PC-3 (cell line): ENCODE data around the gene MORC3. TPM values are rescaled to one million over a fixed set of nuclear protein-coding genes. Genes with fewer than 3 reads are reported as not detected.

ENCODE experiments used
- ATAC-seq: fragments of 200-7000 bp; cut with Tn5 transposase; 2 replicates; pipeline ENCODE4 v1.9.1; 2020; ENCODE audit warnings: mild to moderate bottlenecking, moderate library complexity
- BruUV-seq: library from RNA; stranded (reverse); fragments of 400-500 nt; replicated peaks from 2 replicates; lab custom pipeline; 2021; lab: Mats Ljungman, UMichigan
- CTCF ChIA-PET: fragments of 300-600 bp; sonication (Branson Sonifier 250); formaldehyde crosslinking; loops from one replicate; lab custom pipeline; 2022; ENCODE audit warnings: antibody characterized with exemption; lab: Charles Lee
- POLR2A ChIA-PET: fragments of 300-600 bp; sonication (Branson Sonifier 250); formaldehyde crosslinking; loops from one replicate; lab custom pipeline; 2022; ENCODE audit warnings: antibody characterized with exemption; ENCODE audit not compliant: unreplicated experiment; lab: Charles Lee
- DNase-seq: peaks from one replicate; pipeline ENCODE4 v3.0.0-alpha.2; 2015
- H2AFZ ChIP-seq: fragments of 300-600 bp; sonication (generic); 2 replicates; pipeline ENCODE4 v1.6.0; 2016; ENCODE audit warnings: antibody characterized with exemption, low read length
- H3F3A ChIP-seq: fragments of 300-600 bp; sonication (generic); one replicate; pipeline ENCODE4 v1.6.0; 2017; ENCODE audit warnings: antibody characterized with exemption, low read length, control low read depth, mild to moderate bottlenecking; ENCODE audit not compliant: unreplicated experiment
- H3K27ac ChIP-seq: fragments of 300-600 bp; sonication (generic); 2 replicates; pipeline ENCODE4 v1.5.1; 2016; ENCODE audit warnings: mild to moderate bottlenecking, low read length
- H3K27me3 ChIP-seq: fragments of 300-600 bp; sonication (generic); 2 replicates; pipeline ENCODE4 v1.6.1; 2016; ENCODE audit warnings: low read length, mixed read lengths
- H3K36me3 ChIP-seq: fragments of 300-600 bp; sonication (generic); 2 replicates; pipeline ENCODE4 v1.6.1; 2016; ENCODE audit warnings: low read depth, mixed run types, low read length, mixed read lengths
- H3K4me1 ChIP-seq: fragments of 300-600 bp; sonication (generic); 2 replicates; pipeline ENCODE4 v1.5.1; 2016; ENCODE audit warnings: low read length; ENCODE audit not compliant: insufficient read depth
- H3K4me2 ChIP-seq: fragments of 300-600 bp; sonication (generic); 2 replicates; pipeline ENCODE4 v1.6.0; 2016; ENCODE audit warnings: low read length
- H3K4me3 ChIP-seq: fragments of 300-600 bp; sonication (generic); 2 replicates; pipeline ENCODE4 v1.5.1; 2016; ENCODE audit warnings: mild to moderate bottlenecking, low read length, mixed read lengths
- H3K79me2 ChIP-seq: fragments of 300-600 bp; sonication (generic); 2 replicates; pipeline ENCODE4 v1.6.1; 2017; ENCODE audit warnings: low read length, mixed read lengths
- H3K9ac ChIP-seq: fragments of 300-600 bp; sonication (generic); 2 replicates; pipeline ENCODE4 v1.6.0; 2016; ENCODE audit warnings: mild to moderate bottlenecking, low read length
- H3K9me2 ChIP-seq: fragments of 300-600 bp; sonication (generic); replicated peaks from 2 replicates; pipeline ENCODE4 v1.6.1; 2016; ENCODE audit warnings: mixed run types, low read length, mixed read lengths
- H3K9me3 ChIP-seq: fragments of 300-600 bp; sonication (generic); 2 replicates; pipeline ENCODE4 v1.6.1; 2016; ENCODE audit warnings: low read length, mixed read lengths
- H4K20me1 ChIP-seq: fragments of 300-600 bp; sonication (generic); 2 replicates; pipeline ENCODE4 v1.6.1; 2016; ENCODE audit warnings: low read length, mixed read lengths
- EZH2 ChIP-seq: fragments of 300-600 bp; sonication (generic); IDR thresholded peaks from one replicate; pipeline ENCODE4 v1.6.1; 2017; ENCODE audit warnings: antibody characterized with exemption, mild to moderate bottlenecking, low read length; ENCODE audit not compliant: unreplicated experiment
- EZH2phosphoT487 ChIP-seq: fragments of 300-600 bp; sonication (generic); IDR thresholded peaks from 2 replicates; pipeline ENCODE4 v1.6.1; 2018; ENCODE audit warnings: mild to moderate bottlenecking, antibody characterized with exemption, low read length, borderline replicate concordance
- intact Hi-C: fragments of 100-400 bp; cut with micrococcal nuclease; formaldehyde crosslinking; loops from 2 replicates; pipeline ENCODE4 v1.9.0; 2023
- total RNA-seq: library from RNA; depleted of rRNA; stranded (reverse); fragments of >200 nt; gene quantifications from 2 replicates; pipeline ENCODE4 v1.2.3, GENCODE V29; 2014
- TF ChIP-seq, protein P1 (sequence below): fragments of 300-600 bp; sonication (generic); conservative IDR thresholded peaks from 2 replicates; pipeline ENCODE4 v1.5.1; 2017; ENCODE audit warnings: antibody characterized with exemption, low read depth, mild to moderate bottlenecking, low read length

MORC3 gene
- total RNA-seq, 1 experiment from 2014 or later = 23.0 TPM

DNA sequence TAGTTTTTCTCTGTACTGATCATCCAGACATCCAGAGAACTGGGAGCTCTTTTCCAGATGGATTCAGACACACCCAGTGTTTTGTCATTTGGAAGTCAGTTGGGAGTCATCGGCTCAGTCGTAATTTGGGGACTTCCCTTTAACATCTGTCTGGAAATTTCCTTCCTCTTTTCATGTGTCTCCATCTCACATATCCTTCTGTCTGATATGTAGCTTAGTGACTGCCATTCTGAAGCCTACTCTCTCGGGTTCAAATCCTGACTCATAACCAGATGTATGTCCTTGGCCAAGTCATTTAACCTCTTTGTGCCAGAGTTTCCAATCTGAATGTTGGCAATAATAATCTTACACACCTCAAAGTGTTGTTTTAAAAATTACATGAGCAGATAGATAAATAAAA lies 3.0 kb downstream of the MORC3 start:
- ChIA-PET POLR2A (interaction anchor here (0.6 kb wide), 1 partner anchor 24 kb away, joined by 5 read pairs; no protein-coding TSS in a partner anchor), CTCF (no interaction called here)
- peaks cover 32% of the 10 kb centered on the region for H3K4me1 ChIP-seq
- H3K36me3 ChIP-seq = no peaks in the 10 kb centered on the region
- peaks cover 31% of the 10 kb centered on the region for H4K20me1 ChIP-seq
- peak; percentile 36 for DNase-seq
- ATAC-seq = no peak
- no peaks in the 10 kb centered on the region for H3K9me3 ChIP-seq
- 0 out of 2 replicates have a peak overlapping the region, but pooled peaks have one; percentile 1 for H3K27ac ChIP-seq
- H3F3A ChIP-seq = peaks cover 6% of the 10 kb centered on the region
- no peak overlapping the region for H2AFZ ChIP-seq
- TF ChIP-seq EZH2phosphoT487 = no peak
- TF ChIP-seq, protein P1, sequence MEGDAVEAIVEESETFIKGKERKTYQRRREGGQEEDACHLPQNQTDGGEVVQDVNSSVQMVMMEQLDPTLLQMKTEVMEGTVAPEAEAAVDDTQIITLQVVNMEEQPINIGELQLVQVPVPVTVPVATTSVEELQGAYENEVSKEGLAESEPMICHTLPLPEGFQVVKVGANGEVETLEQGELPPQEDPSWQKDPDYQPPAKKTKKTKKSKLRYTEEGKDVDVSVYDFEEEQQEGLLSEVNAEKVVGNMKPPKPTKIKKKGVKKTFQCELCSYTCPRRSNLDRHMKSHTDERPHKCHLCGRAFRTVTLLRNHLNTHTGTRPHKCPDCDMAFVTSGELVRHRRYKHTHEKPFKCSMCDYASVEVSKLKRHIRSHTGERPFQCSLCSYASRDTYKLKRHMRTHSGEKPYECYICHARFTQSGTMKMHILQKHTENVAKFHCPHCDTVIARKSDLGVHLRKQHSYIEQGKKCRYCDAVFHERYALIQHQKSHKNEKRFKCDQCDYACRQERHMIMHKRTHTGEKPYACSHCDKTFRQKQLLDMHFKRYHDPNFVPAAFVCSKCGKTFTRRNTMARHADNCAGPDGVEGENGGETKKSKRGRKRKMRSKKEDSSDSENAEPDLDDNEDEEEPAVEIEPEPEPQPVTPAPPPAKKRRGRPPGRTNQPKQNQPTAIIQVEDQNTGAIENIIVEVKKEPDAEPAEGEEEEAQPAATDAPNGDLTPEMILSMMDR = no peak
- TF ChIP-seq EZH2 = no peak
- BruUV-seq = no TSS peak
- intact Hi-C loops = loop anchor here (5.0 kb wide), 1 partner anchor 166 kb away; the partner anchor contains the start of gene DOP1B
- no peak overlapping the region for H3K9ac ChIP-seq
- H3K4me3 ChIP-seq = peak overlapping the region; percentile 90; the same call in 1 of the 2 replicates
- H3K79me2 ChIP-seq = peaks cover 78% of the 10 kb centered on the region
- peak overlapping the region; percentile 96 for H3K4me2 ChIP-seq
- no peaks in the 10 kb centered on the region for H3K27me3 ChIP-seq
- no peaks in the 10 kb centered on the region for H3K9me2 ChIP-seq

DNA sequence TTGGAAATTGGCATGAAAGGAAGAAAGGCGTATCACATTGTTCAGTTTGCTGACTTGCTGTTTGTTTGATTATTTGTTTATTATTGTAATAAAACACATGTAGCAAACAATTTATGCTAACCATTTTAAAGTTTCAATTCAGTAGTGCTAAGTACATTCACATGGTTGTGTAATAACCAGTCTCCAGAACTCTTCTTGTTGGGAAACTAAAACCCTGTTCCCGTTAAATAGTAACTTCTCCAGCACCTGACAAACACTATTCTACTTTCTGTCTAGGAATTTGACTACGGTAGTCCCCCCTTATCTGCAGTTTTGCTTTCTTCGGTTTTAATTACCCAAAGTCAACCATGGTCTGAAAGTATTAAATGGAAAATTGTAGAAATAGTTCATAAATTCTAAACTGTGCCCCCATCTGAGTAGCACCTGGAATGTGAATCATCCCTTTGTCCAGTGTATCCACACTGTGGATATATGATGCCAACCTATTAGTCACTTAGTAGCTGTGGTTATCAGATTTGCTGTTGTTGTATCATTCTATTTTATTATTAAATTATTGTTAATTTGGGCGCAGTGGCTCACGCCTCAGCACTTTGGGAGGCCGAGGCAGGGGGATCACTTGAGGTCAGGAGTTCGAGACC lies 5.5 kb downstream of the MORC3 start:
- no peak for TF ChIP-seq EZH2phosphoT487
- TF ChIP-seq, protein P1 = no peak
- no peak for TF ChIP-seq EZH2
- peaks cover 31% of the 10 kb centered on the region for H4K20me1 ChIP-seq
- no peaks in the 10 kb centered on the region for H3K9me2 ChIP-seq
- intact Hi-C loops = no loop called here
- H3K27ac ChIP-seq = peak overlapping the region; percentile 47
- ATAC-seq (peak; percentile 89), DNase-seq (peak; percentile 79)
- no peak overlapping the region for H3K9ac ChIP-seq
- H2AFZ ChIP-seq = no peak overlapping the region
- no peaks in the 10 kb centered on the region for H3K9me3 ChIP-seq
- H3K79me2 ChIP-seq = peaks cover 100% of the 10 kb centered on the region
- H3K27me3 ChIP-seq = no peaks in the 10 kb centered on the region
- peaks cover 6% of the 10 kb centered on the region for H3F3A ChIP-seq
- H3K4me2 ChIP-seq = peak overlapping the region; percentile 47
- ChIA-PET POLR2A (interaction anchor here (0.7 kb wide), 1 partner anchor 27 kb away, joined by 3 read pairs; no protein-coding TSS in a partner anchor), CTCF (no interaction called here)
- peaks cover 32% of the 10 kb centered on the region for H3K4me1 ChIP-seq
- no peaks in the 10 kb centered on the region for H3K36me3 ChIP-seq
- no peak overlapping the region for H3K4me3 ChIP-seq
- BruUV-seq = no TSS peak

DNA sequence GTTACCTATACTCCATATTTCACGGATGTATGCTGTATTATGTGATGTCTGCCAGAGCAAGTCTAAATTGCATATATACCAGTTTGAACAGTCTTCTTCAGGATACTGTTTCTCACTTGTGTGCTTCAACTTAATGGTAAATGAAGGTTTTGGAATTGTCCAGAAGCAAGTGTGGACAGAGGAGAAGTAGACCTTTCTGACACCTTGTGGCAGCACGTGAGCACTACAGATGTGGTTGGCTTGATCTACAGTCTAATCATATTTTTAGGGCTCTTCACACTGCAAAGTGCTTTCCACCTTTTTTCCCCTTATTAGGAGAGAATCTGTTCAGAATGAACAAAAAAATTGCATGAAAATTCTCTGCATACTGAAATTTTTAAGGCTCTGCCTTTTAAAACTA lies 10.9 kb downstream of the MORC3 start:
- H3K4me1 ChIP-seq = peaks cover 2% of the 10 kb centered on the region; the same call in 1 of the 2 replicates
- peaks cover 90% of the 10 kb centered on the region for H3K79me2 ChIP-seq
- no peaks in the 10 kb centered on the region for H3F3A ChIP-seq
- H3K27ac ChIP-seq = no peak overlapping the region
- TF ChIP-seq, protein P1 = peak; percentile 80
- TF ChIP-seq EZH2 = no peak
- TF ChIP-seq EZH2phosphoT487 = no peak
- ATAC-seq = peak; percentile 86
- H3K36me3 ChIP-seq = peaks cover 13% of the 10 kb centered on the region; the same call in 1 of the 2 replicates
- H3K9me3 ChIP-seq = no peaks in the 10 kb centered on the region
- ChIA-PET CTCF (no interaction called here), POLR2A (no interaction called here)
- no peak overlapping the region for H3K4me3 ChIP-seq
- intact Hi-C loops = loop anchor here (2.0 kb wide), 2 partner anchors 70 to 190 kb away; no protein-coding TSS in a partner anchor
- H3K9me2 ChIP-seq = no peaks in the 10 kb centered on the region
- DNase-seq = peak; percentile 62
- H4K20me1 ChIP-seq = peaks cover 7% of the 10 kb centered on the region; the same call in 1 of the 2 replicates
- H3K9ac ChIP-seq = no peak overlapping the region
- no peak overlapping the region for H3K4me2 ChIP-seq
- H3K27me3 ChIP-seq = no peaks in the 10 kb centered on the region
- no TSS peak for BruUV-seq
- no peak overlapping the region for H2AFZ ChIP-seq
